ENCODE data around the gene IL17RE.
A peak's percentile ranks its signal among the peaks of the same experiment; 100 is the strongest.
"Not testable (repeated sequence)": the region's sequence is repeated elsewhere in the genome, so short reads cannot be mapped to it uniquely, and the experiment has no call there.

Gene IL17RE

DNA sequence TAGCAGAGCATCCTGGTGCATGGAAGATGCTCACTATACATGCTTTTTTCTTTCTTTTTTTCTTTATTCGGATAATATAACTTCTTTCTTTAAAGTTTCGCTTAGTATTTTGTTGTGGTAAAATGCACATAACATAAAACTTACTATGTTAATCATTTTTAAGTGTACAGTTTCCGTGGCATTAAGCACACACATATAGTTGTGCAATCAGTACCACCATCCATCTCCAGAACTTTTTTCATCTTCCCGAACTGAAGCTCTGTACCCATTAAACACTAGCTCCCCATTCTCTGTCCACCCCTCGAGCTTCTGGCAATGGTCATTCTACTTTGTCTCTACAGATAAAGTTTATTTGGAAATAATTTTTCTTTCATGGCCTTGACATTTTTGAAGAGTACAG, 13.2 kb upstream of the IL17RE start:
- no peak for DNase-seq (ENCODE audit: low read depth)
- H3K4me3 ChIP-seq (ENCODE audit: control insufficient read depth, low read depth, low read length): no peak overlapping the region
- TF ChIP-seq, protein P1, sequence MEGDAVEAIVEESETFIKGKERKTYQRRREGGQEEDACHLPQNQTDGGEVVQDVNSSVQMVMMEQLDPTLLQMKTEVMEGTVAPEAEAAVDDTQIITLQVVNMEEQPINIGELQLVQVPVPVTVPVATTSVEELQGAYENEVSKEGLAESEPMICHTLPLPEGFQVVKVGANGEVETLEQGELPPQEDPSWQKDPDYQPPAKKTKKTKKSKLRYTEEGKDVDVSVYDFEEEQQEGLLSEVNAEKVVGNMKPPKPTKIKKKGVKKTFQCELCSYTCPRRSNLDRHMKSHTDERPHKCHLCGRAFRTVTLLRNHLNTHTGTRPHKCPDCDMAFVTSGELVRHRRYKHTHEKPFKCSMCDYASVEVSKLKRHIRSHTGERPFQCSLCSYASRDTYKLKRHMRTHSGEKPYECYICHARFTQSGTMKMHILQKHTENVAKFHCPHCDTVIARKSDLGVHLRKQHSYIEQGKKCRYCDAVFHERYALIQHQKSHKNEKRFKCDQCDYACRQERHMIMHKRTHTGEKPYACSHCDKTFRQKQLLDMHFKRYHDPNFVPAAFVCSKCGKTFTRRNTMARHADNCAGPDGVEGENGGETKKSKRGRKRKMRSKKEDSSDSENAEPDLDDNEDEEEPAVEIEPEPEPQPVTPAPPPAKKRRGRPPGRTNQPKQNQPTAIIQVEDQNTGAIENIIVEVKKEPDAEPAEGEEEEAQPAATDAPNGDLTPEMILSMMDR (IDR thresholded peaks at IDR 0.05; ENCODE audit: control insufficient read depth, insufficient read depth, low read depth, low read length, missing control alignments): no peak

DNA sequence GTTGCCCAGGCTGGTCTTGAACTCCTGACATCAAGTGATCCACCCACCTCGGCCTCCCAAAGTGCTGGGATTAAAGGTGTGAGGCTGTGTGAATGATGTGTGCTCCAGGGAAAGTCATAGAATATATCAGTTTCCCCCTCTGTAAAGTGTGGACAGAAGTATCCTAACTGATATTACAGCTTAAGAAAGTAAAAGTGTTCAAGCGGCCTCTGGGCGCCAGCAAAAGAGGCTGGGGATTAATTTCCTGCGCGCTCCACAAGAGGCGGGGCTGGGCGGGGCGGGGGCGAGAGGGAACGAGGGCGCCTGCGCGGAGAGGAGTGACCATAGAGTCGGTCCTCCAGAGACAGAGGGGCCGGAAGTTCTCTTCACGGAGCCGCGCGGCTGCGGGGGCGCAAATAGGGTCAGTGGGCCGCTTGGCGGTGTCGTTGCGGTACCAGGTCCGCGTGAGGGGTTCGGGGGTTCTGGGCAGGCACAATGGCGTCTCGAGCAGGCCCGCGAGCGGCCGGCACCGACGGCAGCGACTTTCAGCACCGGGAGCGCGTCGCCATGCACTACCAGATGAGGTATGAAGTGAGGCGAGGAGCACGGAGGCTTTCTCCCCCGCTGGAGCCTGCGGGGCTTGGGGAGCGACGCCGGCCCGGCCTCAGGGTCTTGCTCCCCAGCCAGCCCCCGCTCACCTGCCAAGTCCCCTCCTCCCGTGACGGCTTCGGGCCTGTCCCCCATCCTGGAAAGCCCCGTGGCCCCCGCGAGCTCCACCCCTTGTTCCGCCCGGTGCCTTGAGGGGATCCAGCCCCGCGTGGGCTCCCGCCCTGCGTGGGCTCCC, 12.2 kb upstream of the IL17RE start, which contains the start of gene JAGN1:
JAGN1 (plus strand) TSS at position 362 of the 823 bp plus-strand sequence; CDS start at position 475, 113 bp downstream.
- peak within 1 kb of the TSS; percentile 97 for H3K4me3 ChIP-seq (ENCODE audit: control insufficient read depth, low read depth, low read length)
- DNase-seq (ENCODE audit: low read depth): peak; percentile 46
- TF ChIP-seq, protein P1 (IDR thresholded peaks at IDR 0.05; ENCODE audit: control insufficient read depth, insufficient read depth, low read depth, low read length, missing control alignments): no peak

DNA sequence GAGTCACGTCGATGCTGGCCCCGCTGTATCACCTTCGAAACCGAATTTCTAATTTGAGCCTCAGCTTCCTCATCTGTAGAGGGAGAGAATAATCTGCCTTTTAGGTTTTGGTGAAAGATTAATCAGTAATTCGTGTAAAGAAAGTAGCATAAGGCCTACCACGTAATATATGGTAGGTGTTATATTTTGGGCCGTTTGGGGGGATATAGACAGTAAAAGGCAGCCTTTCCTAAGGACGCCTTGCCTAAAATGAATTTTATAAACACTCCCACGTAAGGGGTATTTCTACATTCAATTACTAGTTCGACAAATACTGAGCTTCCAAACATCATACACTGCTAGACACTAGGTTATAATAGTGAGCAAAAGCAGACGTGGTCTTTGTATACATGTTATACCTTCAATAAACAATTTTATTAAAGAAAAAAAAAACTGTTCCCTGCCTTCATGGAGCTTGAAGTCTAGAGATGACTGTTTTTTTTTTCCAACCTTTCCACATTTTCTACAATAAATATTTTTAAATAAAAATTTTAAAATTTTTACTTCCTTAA, 11.5 kb upstream of the IL17RE start:
- TF ChIP-seq, protein P1 (IDR thresholded peaks at IDR 0.05; ENCODE audit: control insufficient read depth, insufficient read depth, low read depth, low read length, missing control alignments): no peak
- DNase-seq (ENCODE audit: low read depth): no peak
- peak overlapping the region; percentile 97 for H3K4me3 ChIP-seq (ENCODE audit: control insufficient read depth, low read depth, low read length)

DNA sequence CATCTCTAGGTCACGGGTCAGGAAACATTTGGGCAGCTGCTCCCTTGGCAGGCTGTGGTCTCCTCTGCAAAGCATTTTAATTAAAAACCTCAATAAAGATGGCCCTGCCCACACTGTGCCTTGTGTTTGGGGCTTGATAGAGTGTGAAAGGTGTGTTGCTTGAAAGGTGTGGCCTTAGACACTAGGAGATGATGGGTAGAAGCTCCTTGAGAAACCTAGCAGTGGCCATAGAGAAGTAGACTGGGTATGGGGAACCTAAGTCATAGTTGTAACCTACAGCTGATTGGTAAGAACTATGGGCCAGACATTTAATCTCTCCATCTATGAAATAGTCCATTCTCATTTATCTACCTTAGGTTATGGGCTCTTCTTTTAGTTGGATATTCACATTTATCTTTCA, 8.9 kb upstream of the IL17RE start:
- TF ChIP-seq, protein P1 (IDR thresholded peaks at IDR 0.05; ENCODE audit: control insufficient read depth, insufficient read depth, low read depth, low read length, missing control alignments): no peak
- no peak overlapping the region for H3K4me3 ChIP-seq (ENCODE audit: control insufficient read depth, low read depth, low read length)
- DNase-seq (ENCODE audit: low read depth): no peak

DNA sequence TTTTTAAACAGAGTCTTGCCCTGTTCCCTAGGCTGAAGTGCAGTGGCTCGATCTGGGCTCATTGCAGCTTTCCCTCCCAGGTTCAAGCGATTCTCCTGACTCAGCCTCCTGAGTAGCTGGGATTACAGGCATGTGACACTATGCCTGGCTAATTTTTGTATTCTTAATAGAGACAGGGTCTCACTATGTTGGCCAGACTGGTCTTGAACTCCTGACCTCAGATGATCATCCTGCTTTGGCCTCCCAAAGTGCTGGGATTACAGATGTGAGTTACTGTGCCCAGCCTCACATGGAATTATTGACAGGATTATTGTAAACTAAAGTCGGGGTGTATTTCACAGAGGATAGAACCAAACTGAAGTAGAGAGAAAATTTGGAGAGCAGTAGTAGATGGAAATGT, 6.9 kb upstream of the IL17RE start:
- DNase-seq (ENCODE audit: low read depth); H3K4me3 ChIP-seq (ENCODE audit: control insufficient read depth, low read depth, low read length): not testable (repeated sequence)

DNA sequence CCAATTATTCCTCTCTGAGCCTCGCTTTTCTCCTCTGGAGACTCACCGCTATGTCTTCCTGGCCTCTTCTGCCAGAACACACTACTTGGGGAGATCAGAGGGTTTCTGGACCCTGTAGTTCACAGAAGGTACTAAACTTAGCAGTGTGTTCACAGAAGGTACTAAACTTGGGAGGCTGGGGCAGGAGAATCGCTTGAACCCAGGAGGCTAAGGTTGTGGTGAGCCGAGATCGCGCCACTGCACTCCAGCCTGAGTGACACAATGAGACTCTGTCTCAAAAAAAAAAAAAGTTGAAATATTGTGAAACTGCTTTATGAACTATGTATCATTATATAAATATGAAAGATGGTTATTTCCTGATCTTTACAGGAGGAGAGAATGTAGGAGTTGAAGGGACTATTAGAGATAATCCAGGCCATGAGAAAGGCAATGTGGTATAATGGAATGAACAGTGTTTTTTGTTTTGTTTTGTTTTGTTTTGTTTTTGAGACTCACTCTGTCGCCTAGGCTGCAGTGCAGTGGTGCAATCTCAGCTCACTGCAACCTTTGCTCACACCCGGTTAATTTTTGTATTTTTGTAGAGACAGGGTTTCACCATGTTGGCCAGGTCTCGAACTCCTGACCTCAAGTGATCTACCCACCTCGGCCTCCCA, 5.8 kb upstream of the IL17RE start:
- not testable (repeated sequence) for H3K4me3 ChIP-seq (ENCODE audit: control insufficient read depth, low read depth, low read length); DNase-seq (ENCODE audit: low read depth)

DNA sequence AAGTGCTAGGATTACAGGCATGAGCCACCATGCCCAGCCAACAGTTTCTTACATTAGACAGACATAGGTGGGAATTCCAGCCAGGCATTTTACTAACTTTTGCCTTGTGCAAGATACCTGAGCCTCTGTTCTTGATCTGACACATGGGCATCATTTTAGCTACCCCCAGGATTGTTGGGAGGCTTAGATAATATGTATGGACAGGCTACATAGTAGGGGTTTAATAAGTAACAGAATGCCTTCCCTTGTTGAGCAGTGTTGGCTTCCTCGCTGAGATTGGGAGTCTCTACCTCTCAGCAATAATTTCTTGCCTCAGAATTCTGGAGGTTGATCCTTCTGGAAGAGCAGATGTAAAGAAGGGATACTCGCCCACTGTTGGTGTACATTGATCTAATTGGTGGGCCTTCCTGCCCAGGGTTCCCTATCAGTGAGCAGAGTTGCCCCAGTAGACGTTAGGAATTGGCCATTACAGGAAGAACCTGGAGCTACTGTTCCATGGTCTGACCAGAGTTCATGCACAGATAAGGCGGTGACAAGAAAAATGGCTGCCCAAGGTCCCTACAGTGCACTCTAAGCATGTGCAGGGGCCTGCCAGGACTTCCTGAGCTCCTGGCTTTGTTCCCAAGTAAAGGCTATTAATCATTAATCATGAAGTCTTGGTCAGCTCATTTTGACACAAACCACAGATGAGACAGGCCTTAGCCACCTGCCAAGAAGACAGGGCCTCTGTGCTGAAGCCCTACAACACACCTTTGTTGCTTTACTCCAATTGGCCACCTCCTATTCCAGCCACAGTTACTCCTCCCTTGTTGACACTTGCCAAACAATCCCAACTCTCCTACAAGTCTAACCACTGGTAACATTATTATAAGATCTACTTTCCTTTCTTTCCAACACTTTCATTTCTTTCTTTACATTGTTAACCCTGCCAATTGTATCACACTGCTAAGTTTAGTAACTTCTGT, 5.0 kb upstream of the IL17RE start:
- no peak overlapping the region for H3K4me3 ChIP-seq (ENCODE audit: control insufficient read depth, low read depth, low read length)
- no peak for DNase-seq (ENCODE audit: low read depth)
- TF ChIP-seq, protein P1 (IDR thresholded peaks at IDR 0.05; ENCODE audit: control insufficient read depth, insufficient read depth, low read depth, low read length, missing control alignments): no peak
